ENCODE data around the gene AP1G2. TPM values are rescaled to one million over a fixed set of nuclear protein-coding genes. Genes with fewer than 3 reads are reported as not detected.

Gene AP1G2
- polyA plus RNA-seq, 2 of the 4 experiments (the other 2 are of a cell fraction): 80.6 to 83.7 TPM

DNA sequence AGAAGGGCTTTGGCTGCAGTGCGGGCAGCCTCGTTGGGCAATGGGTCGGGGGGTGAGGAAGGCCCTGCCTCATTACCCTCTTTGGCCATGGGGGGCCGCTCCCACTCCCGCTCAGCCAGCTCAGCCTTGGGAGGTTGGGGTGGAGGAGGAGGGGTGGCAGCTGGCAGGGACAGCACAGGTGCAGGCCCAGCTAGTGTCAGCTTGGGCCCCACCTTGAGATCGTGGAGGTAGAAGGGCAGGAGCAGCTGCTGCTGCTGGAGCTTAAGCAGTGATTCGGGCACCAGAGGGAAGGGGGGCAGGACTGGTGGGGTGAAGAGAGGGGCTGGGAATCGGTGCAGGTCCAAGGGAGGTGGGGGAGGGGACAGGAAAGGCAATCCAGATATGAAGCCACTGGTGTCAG is 42.0 kb downstream of the AP1G2 start:
- no peak overlapping the region for H3K27ac ChIP-seq
- CTCF ChIA-PET: interaction anchor here (1.3 kb wide), 1 partner anchor 13 kb away, joined by 4 read pairs; no protein-coding TSS in a partner anchor
- FAIRE-seq (no peak), DNase-seq (ENCODE audit: low read depth in 1 of 2, low spot score in 1 of 2) (no peak), ATAC-seq (no peak)
- no peaks in the 10 kb centered on the region for H3K9me3 ChIP-seq
- TF ChIP-seq, protein P1, sequence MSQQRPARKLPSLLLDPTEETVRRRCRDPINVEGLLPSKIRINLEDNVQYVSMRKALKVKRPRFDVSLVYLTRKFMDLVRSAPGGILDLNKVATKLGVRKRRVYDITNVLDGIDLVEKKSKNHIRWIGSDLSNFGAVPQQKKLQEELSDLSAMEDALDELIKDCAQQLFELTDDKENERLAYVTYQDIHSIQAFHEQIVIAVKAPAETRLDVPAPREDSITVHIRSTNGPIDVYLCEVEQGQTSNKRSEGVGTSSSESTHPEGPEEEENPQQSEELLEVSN (IDR thresholded peaks at IDR 0.05; ENCODE audit: borderline replicate concordance, low read depth): no peak
- TF ChIP-seq ZSCAN20 (CRISPR knock-in tag; IDR thresholded peaks at IDR 0.05) (no peak), FOXS1 (CRISPR knock-in tag; IDR thresholded peaks at IDR 0.05) (no peak), RCOR1 (IDR thresholded peaks at IDR 0.05; ENCODE audit: low read depth, low read length) (no peak), RFX5 (IDR thresholded peaks at IDR 0.05) (no peak), EP300 (IDR thresholded peaks at IDR 0.05) (no peak), CBX8 (IDR thresholded peaks at IDR 0.05) (no peak), CHD4 (IDR thresholded peaks at IDR 0.05; ENCODE audit: borderline replicate concordance) (no peak), MAFK (IDR thresholded peaks at IDR 0.05; ENCODE audit: partially characterized antibody) (no peak), HEYL (CRISPR knock-in tag; IDR thresholded peaks at IDR 0.05) (no peak), PHF8 (IDR thresholded peaks at IDR 0.05; ENCODE audit: borderline replicate concordance, low read depth) (no peak), BHLHE40 (IDR thresholded peaks at IDR 0.05; ENCODE audit: low read depth, low read length) (no peak), ZFP36 (IDR thresholded peaks at IDR 0.05; ENCODE audit: borderline replicate concordance, partially characterized antibody) (no peak), KDM1A (IDR thresholded peaks at IDR 0.05; ENCODE audit: low read depth) (no peak), MAZ (IDR thresholded peaks at IDR 0.05; ENCODE audit: borderline replicate concordance, low read depth, low read length) (no peak), HOXB5 (CRISPR knock-in tag; IDR thresholded peaks at IDR 0.05) (no peak), SMC3 (IDR thresholded peaks at IDR 0.05) (no peak)
- TF ChIP-seq, protein P2, sequence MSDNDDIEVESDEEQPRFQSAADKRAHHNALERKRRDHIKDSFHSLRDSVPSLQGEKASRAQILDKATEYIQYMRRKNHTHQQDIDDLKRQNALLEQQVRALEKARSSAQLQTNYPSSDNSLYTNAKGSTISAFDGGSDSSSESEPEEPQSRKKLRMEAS (IDR thresholded peaks at IDR 0.05): no peak
- H3K4me2 ChIP-seq: no peak overlapping the region
- WGBS (ENCODE audit: missing lambda C conversion rate): 0% methylated on average over 1 of the region's 8 CpGs
- H3K4me1 ChIP-seq: no peaks in the 10 kb centered on the region
- no peak overlapping the region for H3K4me3 ChIP-seq
- POLR2A ChIA-PET: no interaction called here

DNA sequence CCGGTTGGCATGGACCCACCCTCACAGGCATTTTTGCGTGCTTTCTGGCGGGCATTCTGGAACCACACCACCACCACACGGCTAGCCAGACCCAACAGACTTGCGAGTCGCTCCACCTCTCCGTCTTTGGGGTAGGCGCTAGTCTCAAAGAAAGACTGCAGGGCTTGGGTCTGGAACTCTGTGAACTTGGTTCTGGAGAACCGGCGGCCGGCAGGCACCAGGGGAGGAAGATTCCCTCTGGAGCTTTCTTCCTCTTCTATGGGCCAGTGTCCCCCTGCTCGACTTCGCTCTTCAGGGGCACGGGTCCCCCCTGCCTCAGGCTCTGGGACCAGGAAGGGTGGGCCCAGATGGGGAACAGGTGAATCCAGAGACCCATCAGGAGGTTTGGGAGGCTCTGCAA is 42.6 kb downstream of the AP1G2 start:
- no peak for TF ChIP-seq ESRRA (IDR thresholded peaks at IDR 0.05; ENCODE audit: borderline replicate concordance, low read length)
- no peak for TF ChIP-seq SREBF2 (IDR thresholded peaks at IDR 0.05)
- TF ChIP-seq JUNB (IDR thresholded peaks at IDR 0.05): no peak
- no peak for TF ChIP-seq NFE2L2 (conservative IDR thresholded peaks at IDR 0.05; ENCODE audit: low read length)
- no peak for TF ChIP-seq HOXA7 (CRISPR knock-in tag; IDR thresholded peaks at IDR 0.05)
- TF ChIP-seq, protein P3, sequence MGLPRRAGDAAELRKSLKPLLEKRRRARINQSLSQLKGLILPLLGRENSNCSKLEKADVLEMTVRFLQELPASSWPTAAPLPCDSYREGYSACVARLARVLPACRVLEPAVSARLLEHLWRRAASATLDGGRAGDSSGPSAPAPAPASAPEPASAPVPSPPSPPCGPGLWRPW (IDR thresholded peaks at IDR 0.05): no peak
- TF ChIP-seq TP53 (CRISPR knock-in tag; IDR thresholded peaks at IDR 0.05): no peak
- TF ChIP-seq POLR2AphosphoS2 (conservative IDR thresholded peaks at IDR 0.05; ENCODE audit: low read length): no peak
- no peak for TF ChIP-seq EHMT2 (IDR thresholded peaks at IDR 0.05; ENCODE audit: low read depth)
- no peak for TF ChIP-seq HOXB13 (CRISPR knock-in tag; IDR thresholded peaks at IDR 0.05; ENCODE audit: low read depth)
- TF ChIP-seq NPAS2 (CRISPR knock-in tag; IDR thresholded peaks at IDR 0.05; ENCODE audit: borderline replicate concordance): no peak
- no peak for TF ChIP-seq HOXB5 (CRISPR knock-in tag; IDR thresholded peaks at IDR 0.05)
- TF ChIP-seq, protein P4, sequence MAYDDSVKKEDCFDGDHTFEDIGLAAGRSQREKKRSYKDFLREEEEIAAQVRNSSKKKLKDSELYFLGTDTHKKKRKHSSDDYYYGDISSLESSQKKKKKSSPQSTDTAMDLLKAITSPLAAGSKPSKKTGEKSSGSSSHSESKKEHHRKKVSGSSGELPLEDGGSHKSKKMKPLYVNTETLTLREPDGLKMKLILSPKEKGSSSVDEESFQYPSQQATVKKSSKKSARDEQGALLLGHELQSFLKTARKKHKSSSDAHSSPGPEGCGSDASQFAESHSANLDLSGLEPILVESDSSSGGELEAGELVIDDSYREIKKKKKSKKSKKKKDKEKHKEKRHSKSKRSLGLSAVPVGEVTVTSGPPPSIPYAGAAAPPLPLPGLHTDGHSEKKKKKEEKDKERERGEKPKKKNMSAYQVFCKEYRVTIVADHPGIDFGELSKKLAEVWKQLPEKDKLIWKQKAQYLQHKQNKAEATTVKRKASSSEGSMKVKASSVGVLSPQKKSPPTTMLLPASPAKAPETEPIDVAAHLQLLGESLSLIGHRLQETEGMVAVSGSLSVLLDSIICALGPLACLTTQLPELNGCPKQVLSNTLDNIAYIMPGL (CRISPR knock-in tag; IDR thresholded peaks at IDR 0.05; ENCODE audit: borderline replicate concordance): no peak
- TF ChIP-seq RAD21 (conservative IDR thresholded peaks at IDR 0.05 in 1 of 2, IDR thresholded peaks at IDR 0.05 in 1 of 2): no peak
- TF ChIP-seq, protein P5, sequence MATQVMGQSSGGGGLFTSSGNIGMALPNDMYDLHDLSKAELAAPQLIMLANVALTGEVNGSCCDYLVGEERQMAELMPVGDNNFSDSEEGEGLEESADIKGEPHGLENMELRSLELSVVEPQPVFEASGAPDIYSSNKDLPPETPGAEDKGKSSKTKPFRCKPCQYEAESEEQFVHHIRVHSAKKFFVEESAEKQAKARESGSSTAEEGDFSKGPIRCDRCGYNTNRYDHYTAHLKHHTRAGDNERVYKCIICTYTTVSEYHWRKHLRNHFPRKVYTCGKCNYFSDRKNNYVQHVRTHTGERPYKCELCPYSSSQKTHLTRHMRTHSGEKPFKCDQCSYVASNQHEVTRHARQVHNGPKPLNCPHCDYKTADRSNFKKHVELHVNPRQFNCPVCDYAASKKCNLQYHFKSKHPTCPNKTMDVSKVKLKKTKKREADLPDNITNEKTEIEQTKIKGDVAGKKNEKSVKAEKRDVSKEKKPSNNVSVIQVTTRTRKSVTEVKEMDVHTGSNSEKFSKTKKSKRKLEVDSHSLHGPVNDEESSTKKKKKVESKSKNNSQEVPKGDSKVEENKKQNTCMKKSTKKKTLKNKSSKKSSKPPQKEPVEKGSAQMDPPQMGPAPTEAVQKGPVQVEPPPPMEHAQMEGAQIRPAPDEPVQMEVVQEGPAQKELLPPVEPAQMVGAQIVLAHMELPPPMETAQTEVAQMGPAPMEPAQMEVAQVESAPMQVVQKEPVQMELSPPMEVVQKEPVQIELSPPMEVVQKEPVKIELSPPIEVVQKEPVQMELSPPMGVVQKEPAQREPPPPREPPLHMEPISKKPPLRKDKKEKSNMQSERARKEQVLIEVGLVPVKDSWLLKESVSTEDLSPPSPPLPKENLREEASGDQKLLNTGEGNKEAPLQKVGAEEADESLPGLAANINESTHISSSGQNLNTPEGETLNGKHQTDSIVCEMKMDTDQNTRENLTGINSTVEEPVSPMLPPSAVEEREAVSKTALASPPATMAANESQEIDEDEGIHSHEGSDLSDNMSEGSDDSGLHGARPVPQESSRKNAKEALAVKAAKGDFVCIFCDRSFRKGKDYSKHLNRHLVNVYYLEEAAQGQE (IDR thresholded peaks at IDR 0.05): no peak
- TF ChIP-seq CHD4 (IDR thresholded peaks at IDR 0.05; ENCODE audit: borderline replicate concordance): no peak
- TF ChIP-seq, protein P2 (IDR thresholded peaks at IDR 0.05): no peak
- TF ChIP-seq FOSB (CRISPR knock-in tag; IDR thresholded peaks at IDR 0.05): no peak
- ChIA-PET CTCF (no interaction called here), POLR2A (no interaction called here)
- no peak for DNase-seq (ENCODE audit: low read depth in 1 of 2, low spot score in 1 of 2)
- Histone ChIP-seq H3K4me1 (no peaks in the 10 kb centered on the region), H3K4me3 (no peak overlapping the region), H3K9me3 (no peaks in the 10 kb centered on the region), H3K4me2 (no peak overlapping the region), H3K27ac (no peak overlapping the region)
- no peak for ATAC-seq
- FAIRE-seq: no peak
- WGBS (ENCODE audit: missing lambda C conversion rate): 88% methylated on average over 14 of the region's 14 CpGs

All from A549 (cell line).